Trophoblast cell (in vitro differentiated cells and primary cell): Measurements from ENCODE around the gene DIAPH1.

ENCODE experiments used
- DNase-seq, 2 donors: peaks; one replicate each; pipeline ENCODE4 v3.0.0-alpha.2; 2016
- H2AFZ ChIP-seq: 2 replicates; pipeline ENCODE4 v1.6.1; 2013; ENCODE audit warnings: low read length, moderate library complexity, mild to moderate bottlenecking; ENCODE audit not compliant: insufficient read depth, poor library complexity
- H2AK5ac ChIP-seq: 2 replicates; pipeline ENCODE4 v1.6.1; 2013; ENCODE audit warnings: mild to moderate bottlenecking, low read length
- H2BK120ac ChIP-seq: 2 replicates; pipeline ENCODE4 v1.6.1; 2013; ENCODE audit warnings: low read length, mild to moderate bottlenecking, moderate library complexity; ENCODE audit not compliant: insufficient read depth, poor library complexity
- H2BK12ac ChIP-seq: 2 replicates; pipeline ENCODE4 v1.6.1; 2013; ENCODE audit warnings: mild to moderate bottlenecking, low read length, moderate library complexity
- H2BK5ac ChIP-seq: 2 replicates; pipeline ENCODE4 v1.6.1; 2013; ENCODE audit warnings: low read length, low read depth, moderate library complexity, mild to moderate bottlenecking; ENCODE audit not compliant: poor library complexity
- H3K14ac ChIP-seq: 2 replicates; pipeline ENCODE4 v1.6.1; 2013; ENCODE audit warnings: mild to moderate bottlenecking, low read length
- H3K18ac ChIP-seq: 2 replicates; pipeline ENCODE4 v1.6.1; 2013; ENCODE audit warnings: mild to moderate bottlenecking, low read length
- H3K23ac ChIP-seq: 2 replicates; pipeline ENCODE4 v1.6.1; 2013; ENCODE audit warnings: low read length
- H3K27ac ChIP-seq: 2 replicates; pipeline ENCODE4 v1.5.1; 2013; ENCODE audit warnings: low read depth, mild to moderate bottlenecking, inconsistent platforms, low read length, moderate library complexity
- H3K27me3 ChIP-seq: 2 replicates; pipeline ENCODE4 v1.6.1; 2013; ENCODE audit warnings: inconsistent platforms, mild to moderate bottlenecking, low read length, moderate library complexity; ENCODE audit not compliant: insufficient read depth
- H3K36me3 ChIP-seq, 2 experiments: 1 replicate in 1 of 2; 2 replicates in 1 of 2; pipeline ENCODE4 v1.6.1; 2013; ENCODE audit warnings: low read length in 2 of 2, mild to moderate bottlenecking in 2 of 2, moderate library complexity in 1 of 2; ENCODE audit not compliant: insufficient read depth in 2 of 2, control insufficient read depth in 1 of 2
- H3K4ac ChIP-seq: 2 replicates; pipeline ENCODE4 v1.6.1; 2013; ENCODE audit warnings: low read depth, mild to moderate bottlenecking, low read length, moderate library complexity
- H3K4me1 ChIP-seq, 2 experiments: 1 replicate in 1 of 2; 2 replicates in 1 of 2; pipeline ENCODE4 v1.6.1; 2013; ENCODE audit warnings: low read length in 2 of 2, mild to moderate bottlenecking in 2 of 2, moderate library complexity in 1 of 2; ENCODE audit not compliant: insufficient read depth in 2 of 2, control insufficient read depth in 1 of 2
- H3K4me2 ChIP-seq: 2 replicates; pipeline ENCODE4 v1.6.1; 2013; ENCODE audit warnings: inconsistent platforms, mild to moderate bottlenecking, low read length, moderate library complexity
- H3K4me3 ChIP-seq: 2 replicates; pipeline ENCODE4 v1.5.1; 2013; ENCODE audit warnings: mild to moderate bottlenecking, low read depth, low read length, inconsistent platforms
- H3K79me1 ChIP-seq: one replicate; pipeline ENCODE4 v1.6.1; 2013; ENCODE audit warnings: low read length
- H3K79me2 ChIP-seq: 2 replicates; pipeline ENCODE4 v1.6.1; 2013; ENCODE audit warnings: low read length, mild to moderate bottlenecking; ENCODE audit not compliant: control insufficient read depth, insufficient read depth, poor library complexity
- H3K9ac ChIP-seq: 2 replicates; pipeline ENCODE4 v1.6.1; 2013; ENCODE audit warnings: mild to moderate bottlenecking, low read length
- H3K9me3 ChIP-seq: 2 replicates; pipeline ENCODE4 v1.6.1; 2013; ENCODE audit warnings: low read depth, mild to moderate bottlenecking, control low read depth, inconsistent platforms, low read length; ENCODE audit not compliant: insufficient read depth
- H4K12ac ChIP-seq: 2 replicates; pipeline ENCODE4 v1.6.1; 2013; ENCODE audit warnings: low read depth, mild to moderate bottlenecking, low read length, moderate library complexity
- H4K8ac ChIP-seq: 2 replicates; pipeline ENCODE4 v1.6.1; 2013; ENCODE audit warnings: low read depth, mild to moderate bottlenecking, low read length, moderate library complexity
- H4K91ac ChIP-seq: one replicate; pipeline ENCODE4 v1.6.1; 2013; ENCODE audit warnings: low read depth, mild to moderate bottlenecking, low read length, moderate library complexity
- WGBS: extraction: QIAGEN DNeasy Blood & Tissue Kit; methylation state at CpG from one replicate; pipeline ENCODE4 v1.1.7; 2013; ENCODE audit warnings: missing lambda C conversion rate; ENCODE audit not compliant: insufficient read length, insufficient coverage; ENCODE audit errors: extremely low coverage; 5-methylcytosine and 5-hydroxymethylcytosine counted together

DIAPH1 gene

GRCh38 chr5:141501761-141502160 is 117.0 kb downstream of the DIAPH1 start:
- no peak overlapping the region for H2BK12ac ChIP-seq
- H3K79me1 ChIP-seq: peaks cover 1% of the 10 kb centered on the region
- H4K91ac ChIP-seq: no peak overlapping the region
- no peak overlapping the region for H3K23ac ChIP-seq
- no peak overlapping the region for H3K14ac ChIP-seq
- no peak for DNase-seq
- no peak overlapping the region for H4K8ac ChIP-seq
- no peaks in the 10 kb centered on the region for H3K27me3 ChIP-seq
- H3K4me3 ChIP-seq: no peak overlapping the region
- no peak overlapping the region for H2BK120ac ChIP-seq
- H3K79me2 ChIP-seq: no peaks in the 10 kb centered on the region
- H2AFZ ChIP-seq: no peak overlapping the region
- H4K12ac ChIP-seq: no peak overlapping the region
- no peak overlapping the region for H3K27ac ChIP-seq
- no peak overlapping the region for H2BK5ac ChIP-seq
- H2AK5ac ChIP-seq: no peak overlapping the region
- H3K4me2 ChIP-seq: no peak overlapping the region
- H3K4ac ChIP-seq: no peak overlapping the region
- peaks cover 23 to 28% of the 10 kb centered on the region in 2 experiments for H3K36me3 ChIP-seq
- H3K9me3 ChIP-seq: no peaks in the 10 kb centered on the region
- WGBS: no CpG with 5 or more reads among the region's 7 CpGs
- no peak overlapping the region for H3K18ac ChIP-seq
- H3K4me1 ChIP-seq: peaks cover 2% of the 10 kb centered on the region in 2 experiments
- no peak overlapping the region for H3K9ac ChIP-seq

- Histone ChIP-seq H3K4me2 (no peak overlapping the region), H2BK5ac (no peak overlapping the region), H3K9me3 (peaks cover 2% of the 10 kb centered on the region), H3K18ac (peak overlapping the region; percentile 37), H3K4me3 (no peak overlapping the region), H3K14ac (no peak overlapping the region), H2AK5ac (no peak overlapping the region), H3K4me1 (peaks cover 11 to 24% of the 10 kb centered on the region in 2 experiments), H2AFZ (no peak overlapping the region), H4K91ac (no peak overlapping the region), H2BK12ac (no peak overlapping the region), H3K36me3 (peaks cover 29 to 34% of the 10 kb centered on the region in 2 experiments), H3K23ac (no peak overlapping the region), H3K9ac (no peak overlapping the region), H3K79me1 (peaks cover 4% of the 10 kb centered on the region), H3K27me3 (peaks cover 9% of the 10 kb centered on the region), H3K79me2 (no peaks in the 10 kb centered on the region), H3K4ac (no peak overlapping the region), H4K8ac (no peak overlapping the region), H3K27ac (peak overlapping the region; percentile 9), H4K12ac (no peak overlapping the region), H2BK120ac (no peak overlapping the region)
- WGBS: no CpG with 5 or more reads among the region's 4 CpGs
- DNase-seq: no peak
These were observed 122.8 kb downstream of the DIAPH1 start for GRCh38 chr5:141496038-141496437.

DNA sequence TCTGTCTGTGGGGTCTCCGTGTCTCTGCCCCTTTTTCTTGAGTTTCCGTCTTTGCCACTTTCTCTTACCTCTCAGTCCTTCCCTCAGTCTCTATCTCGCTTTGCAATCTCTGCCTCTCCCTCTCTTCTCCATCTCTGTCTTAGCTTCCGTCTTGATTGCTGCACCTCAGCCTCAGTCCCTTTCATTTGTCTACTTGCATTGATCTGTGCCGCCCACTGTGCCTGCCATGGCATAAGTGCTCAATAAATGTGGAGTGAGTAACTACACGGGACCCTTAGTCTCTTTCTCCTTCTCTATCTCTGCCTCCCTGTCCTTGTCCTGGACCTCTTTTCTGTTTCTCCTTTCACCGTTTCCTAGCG is 123.4 kb downstream of the DIAPH1 start:
- Histone ChIP-seq H4K8ac (peak overlapping the region; percentile 32), H2BK12ac (peak overlapping the region; percentile 10), H3K36me3 (peaks cover 35 to 40% of the 10 kb centered on the region in 2 experiments), H3K4me1 (peaks cover 11 to 24% of the 10 kb centered on the region in 2 experiments), H3K79me1 (peaks cover 4% of the 10 kb centered on the region), H3K4ac (no peak overlapping the region), H2BK5ac (no peak overlapping the region), H4K91ac (peak overlapping the region; percentile 25), H3K27me3 (peaks cover 9% of the 10 kb centered on the region), H3K79me2 (no peaks in the 10 kb centered on the region), H3K4me2 (no peak overlapping the region), H3K14ac (no peak overlapping the region), H3K9me3 (peaks cover 2% of the 10 kb centered on the region), H2AFZ (no peak overlapping the region), H3K23ac (no peak overlapping the region), H3K27ac (no peak overlapping the region), H3K4me3 (no peak overlapping the region), H2AK5ac (no peak overlapping the region), H3K18ac (peak overlapping the region; percentile 23), H2BK120ac (no peak overlapping the region), H3K9ac (no peak overlapping the region), H4K12ac (no peak overlapping the region)
- no peak for DNase-seq
- WGBS: no CpG with 5 or more reads among the region's 8 CpGs

GRCh38 chr5:141494761-141495452 is 123.9 kb downstream of the DIAPH1 start:
- Histone ChIP-seq H3K14ac (peak overlapping the region; percentile 11), H3K4me1 (peaks cover 11 to 24% of the 10 kb centered on the region in 2 experiments), H3K79me2 (no peaks in the 10 kb centered on the region), H2BK120ac (no peak overlapping the region), H3K9ac (no peak overlapping the region), H4K91ac (peak overlapping the region; percentile 25), H3K18ac (peak overlapping the region; percentile 54), H3K27me3 (peaks cover 9% of the 10 kb centered on the region), H4K12ac (no peak overlapping the region), H3K79me1 (peaks cover 4% of the 10 kb centered on the region), H2BK12ac (peak overlapping the region; percentile 10), H4K8ac (peak overlapping the region; percentile 32), H3K23ac (no peak overlapping the region), H2AFZ (no peak overlapping the region), H3K27ac (no peak overlapping the region), H3K4me2 (no peak overlapping the region), H3K4ac (no peak overlapping the region), H2AK5ac (peak overlapping the region; percentile 37), H3K36me3 (peaks cover 40 to 45% of the 10 kb centered on the region in 2 experiments), H2BK5ac (no peak overlapping the region), H3K9me3 (peaks cover 4% of the 10 kb centered on the region), H3K4me3 (no peak overlapping the region)
- no peak for DNase-seq
- no CpG with 5 or more reads among the region's 22 CpGs for WGBS
